HUDEP-2 (cell line): ENCODE results near the gene MEI1.

Source experiments
- DNase-seq, 76 experiments: peaks; one replicate each; lab custom pipeline; 2025; ENCODE audit not compliant: unreplicated experiment in 76 of 76; lab: John Stamatoyannopoulos, UW

The MEI1 gene

GRCh38 chr22:41777749-41778425 lies 78.6 kb downstream of the MEI1 start:
- DNase-seq, result no peak

- no peak for DNase-seq
Observed at GRCh38 chr22:41779929-41780505, 80.7 kb downstream of the MEI1 start.

GRCh38 chr22:41780746-41781505 lies 81.6 kb downstream of the MEI1 start:
- DNase-seq, result peak in 1 of 76 experiments; percentile 31

- DNase-seq, result no peak
Observed at GRCh38 chr22:41781507-41781906, 82.2 kb downstream of the MEI1 start.

- DNase-seq, result no peak
Observed at GRCh38 chr22:41782316-41782715, 83.0 kb downstream of the MEI1 start.

- no peak for DNase-seq
Observed at GRCh38 chr22:41782751-41783150, 83.4 kb downstream of the MEI1 start.

- no peak for DNase-seq
Observed at GRCh38 chr22:41787331-41787730, 88.0 kb downstream of the MEI1 start.

GRCh38 chr22:41793871-41794270 lies 94.6 kb downstream of the MEI1 start:
- no peak for DNase-seq

GRCh38 chr22:41798736-41799135 lies 99.4 kb downstream of the MEI1 start:
- no peak for DNase-seq

- peak in 1 of 76 experiments; percentile 11 for DNase-seq
Observed at GRCh38 chr22:41799486-41800347, 100.4 kb downstream of the MEI1 start.

- DNase-seq, result peak in 73 of 76 experiments; percentile 48 to 92 (median 84)
Observed at GRCh38 chr22:41800348-41801146, 101.2 kb downstream of the MEI1 start, which contains the start of gene CCDC134. TSS of gene CCDC134 (plus strand) at chr22:41800679. CDS start at chr22:41808891, 8,212 bp downstream.

- no peak for DNase-seq
Observed at GRCh38 chr22:41801147-41801819, 102.0 kb downstream of the MEI1 start.

- DNase-seq, result no peak
Observed at GRCh38 chr22:41801886-41802285, 102.6 kb downstream of the MEI1 start.

- no peak for DNase-seq
Observed at GRCh38 chr22:41805639-41806038, 106.3 kb downstream of the MEI1 start.

GRCh38 chr22:41808400-41808799 lies 109.1 kb downstream of the MEI1 start:
- DNase-seq, result peak in 55 of 76 experiments; percentile 9 to 70 (median 40)

GRCh38 chr22:41810022-41810421 lies 110.7 kb downstream of the MEI1 start:
- DNase-seq, result no peak

- no peak for DNase-seq
Observed at GRCh38 chr22:41812805-41813545, 113.7 kb downstream of the MEI1 start.

- peak in 1 of 76 experiments; percentile 5 for DNase-seq
Observed at GRCh38 chr22:41813726-41814410, 114.6 kb downstream of the MEI1 start.
